HepG2 (cell line): ENCODE data around the gene AKNA. TPM values are rescaled to one million over a fixed set of nuclear protein-coding genes. Genes with fewer than 3 reads are reported as not detected.

ENCODE experiments used
- ATAC-seq: fragments of 200-7000 bp; cut with Tn5 transposase; 3 replicates; pipeline ENCODE4 v1.9.1; 2020; ENCODE audit warnings: mild to moderate bottlenecking, moderate library complexity
- BruUV-seq: library from RNA; stranded (reverse); fragments of 400-500 nt; replicated peaks from 2 replicates; lab custom pipeline; 2021; lab: Mats Ljungman, UMichigan
- CTCF ChIA-PET: fragments of 300-600 bp; formaldehyde crosslinking; extraction: SDS; loops from one replicate; lab custom pipeline; 2021; ENCODE audit warnings: low total read pairs, inconsistent platforms, low intra/inter-chr PET ratio; lab: Yijun Ruan, JAX
- POLR2A ChIA-PET: fragments of 350-600 bp; sonication (Branson Sonifier 250); formaldehyde crosslinking; loops from one replicate; lab custom pipeline; 2020; ENCODE audit warnings: antibody characterized with exemption, inconsistent platforms; lab: Yijun Ruan, JAX
- DNase-seq: peaks from one replicate; pipeline ENCODE4 v3.0.0-alpha.2; 2015; ENCODE audit warnings: low spot score
- FAIRE-seq: peaks from 3 replicates; lab custom pipeline; 2011; peaks lifted over from hg19 to GRCh38; lab: Jason Lieb, UNC
- H2AFZ ChIP-seq: one replicate; pipeline ENCODE4 v1.6.1; 2011; ENCODE audit warnings: low read length, inconsistent platforms
- H3K27ac ChIP-seq: fragments of 300-600 bp; 3 replicates; pipeline ENCODE4 v1.8.0; 2011; ENCODE audit warnings: mixed run types, mild to moderate bottlenecking, mixed read lengths, low read length, inconsistent platforms; ENCODE audit not compliant: insufficient read depth; ENCODE audit errors: extremely low read length
- H3K27me3 ChIP-seq, 2 experiments: fragments of 200-600 bp in 1 of 2; 2 replicates in 1 of 2; 3 replicates in 1 of 2; pipeline versions ENCODE4 v1.6.0 to v1.8.0; 2011; ENCODE audit warnings: low read length in 2 of 2, mild to moderate bottlenecking in 2 of 2, moderate library complexity in 2 of 2, inconsistent platforms in 1 of 2; ENCODE audit not compliant: insufficient read depth in 2 of 2, control insufficient read depth in 1 of 2
- H3K36me3 ChIP-seq, 2 experiments: fragments of 200-600 bp in 1 of 2; replicated peaks in 1 of 2; 2 replicates in 1 of 2; 3 replicates in 1 of 2; pipeline versions ENCODE4 v1.5.1 to v1.8.0; 2011; ENCODE audit warnings: low read length in 2 of 2, inconsistent platforms in 1 of 2; ENCODE audit not compliant: insufficient read depth in 2 of 2, control insufficient read depth in 1 of 2
- H3K4me1 ChIP-seq: 2 replicates; pipeline ENCODE4 v1.5.1; 2012; ENCODE audit warnings: low read length, inconsistent platforms; ENCODE audit not compliant: insufficient read depth
- H3K4me2 ChIP-seq: 2 replicates; pipeline ENCODE4 v1.6.0; 2011; ENCODE audit warnings: low read depth, low read length, inconsistent platforms
- H3K4me3 ChIP-seq, 3 experiments: fragments of 200-600 bp in 1 of 3; sonication (generic), shearing (Covaris generic) in 1 of 3; replicated peaks in 1 of 3; 2 replicates each; pipeline ENCODE4 v1.5.1; 2011 to 2016; ENCODE audit warnings: low read length in 3 of 3, inconsistent platforms in 2 of 3, low read depth in 2 of 3, mild to moderate bottlenecking in 2 of 3, control low read depth in 1 of 3, mixed read lengths in 1 of 3; ENCODE audit not compliant: insufficient read depth in 1 of 3
- H3K79me2 ChIP-seq: one replicate; pipeline ENCODE4 v1.6.1; 2011; ENCODE audit warnings: low read length, inconsistent platforms; ENCODE audit not compliant: insufficient read depth
- H3K9ac ChIP-seq: 2 replicates; pipeline ENCODE4 v1.6.0; 2011; ENCODE audit warnings: mild to moderate bottlenecking, low read depth, low read length, inconsistent platforms; ENCODE audit not compliant: insufficient read depth
- H3K9me3 ChIP-seq: 2 replicates; pipeline ENCODE4 v1.5.1; 2012; ENCODE audit warnings: mild to moderate bottlenecking, low read length
- H4K20me1 ChIP-seq: 2 replicates; pipeline ENCODE4 v1.6.0; 2011; ENCODE audit warnings: inconsistent platforms, mild to moderate bottlenecking, low read length, moderate library complexity; ENCODE audit not compliant: insufficient read depth
- FLYWCH1 ChIP-seq: sonication (generic); formaldehyde crosslinking; IDR thresholded peaks from 2 replicates; pipeline ENCODE4 v1.8.1; 2023; ENCODE audit warnings: mild to moderate bottlenecking, missing genetic modification reagents
- HDAC6 ChIP-seq: fragments of 200-600 bp; sonication (generic); IDR thresholded peaks from 2 replicates; pipeline ENCODE4 v1.7.0; 2017; ENCODE audit warnings: mild to moderate bottlenecking, antibody characterized with exemption, low read length, low read depth
- RAD51 ChIP-seq: fragments of 450-650 bp; IDR thresholded peaks from 2 replicates; pipeline ENCODE4 v1.6.1; 2016; ENCODE audit warnings: borderline replicate concordance
- ZMYM3 ChIP-seq: sonication (generic); formaldehyde crosslinking; IDR thresholded peaks from 2 replicates; pipeline ENCODE4 v1.5.1; 2020; ENCODE audit warnings: mild to moderate bottlenecking, missing genetic modification reagents
- ZNF616 ChIP-seq: sonication (generic); formaldehyde crosslinking; IDR thresholded peaks from 2 replicates; pipeline ENCODE4 v1.5.0; 2020; ENCODE audit warnings: low read depth, mild to moderate bottlenecking, missing genetic modification reagents
- ZSCAN20 ChIP-seq: sonication (generic); formaldehyde crosslinking; IDR thresholded peaks from 2 replicates; pipeline ENCODE4 v1.4.0; 2020; ENCODE audit warnings: missing genetic modification reagents, mild to moderate bottlenecking, borderline replicate concordance
- WGBS: methylation state at CpG from one replicate; pipeline ENCODE4 v1.1.6; 2017; ENCODE audit warnings: low lambda C conversion rate; 5-methylcytosine and 5-hydroxymethylcytosine counted together
- in situ Hi-C: cut with HindIII; loops from 2 replicates; pipeline ENCODE4 v1.10.0; 2017; ENCODE audit warnings: low pct_unique_long_range_greater_than_20kb; ENCODE audit not compliant: extremely low pct_ligation_motif_present
- intact Hi-C: fragments of 100-400 bp; cut with micrococcal nuclease; formaldehyde crosslinking; loops from one replicate; pipeline ENCODE4 v1.10.0; 2022; ENCODE audit not compliant: unreplicated experiment
- polyA plus RNA-seq, 8 experiments: library from polyadenylated mRNA; depleted of rRNA in 3 of 8; stranded (reverse) in 7 of 8; unstranded in 1 of 8; fragments of >200 nt; fragmentation: Illumina TruSeq in 4 of 8; extraction: Trizol in 4 of 8; gene quantifications; 2 replicates each; pipeline versions ENCODE4 v1.2.1 to v1.2.3, GENCODE V29; 2011 to 2016; ENCODE audit warnings: low read depth in 4 of 8, missing spikeins in 1 of 8, mixed read lengths in 1 of 8; ENCODE audit not compliant: insufficient read depth in 1 of 8
- total RNA-seq, 5 experiments: library from RNA; depleted of rRNA; stranded (reverse); fragments of >200 nt; fragmentation: Illumina TruSeq; extraction: Trizol; gene quantifications; 2 replicates each; pipeline ENCODE4 v1.2.3, GENCODE V29; 2016; ENCODE audit warnings: low read depth in 1 of 5
- TF ChIP-seq, protein P1 (sequence below): sonication (generic); formaldehyde crosslinking; IDR thresholded peaks from 2 replicates; pipeline ENCODE4 v1.4.0; 2020; ENCODE audit warnings: missing genetic modification reagents
- TF ChIP-seq, protein P2 (sequence below): sonication (generic); formaldehyde crosslinking; IDR thresholded peaks from 2 replicates; pipeline ENCODE4 v1.4.0; 2020; ENCODE audit warnings: mild to moderate bottlenecking, missing genetic modification reagents

AKNA gene
- total and polyA plus RNA-seq, 2 of the 13 experiments (the other 11 are each of a cell fraction or from before 2014, with no cell fraction given), result 3.0 to 3.1 TPM

DNA sequence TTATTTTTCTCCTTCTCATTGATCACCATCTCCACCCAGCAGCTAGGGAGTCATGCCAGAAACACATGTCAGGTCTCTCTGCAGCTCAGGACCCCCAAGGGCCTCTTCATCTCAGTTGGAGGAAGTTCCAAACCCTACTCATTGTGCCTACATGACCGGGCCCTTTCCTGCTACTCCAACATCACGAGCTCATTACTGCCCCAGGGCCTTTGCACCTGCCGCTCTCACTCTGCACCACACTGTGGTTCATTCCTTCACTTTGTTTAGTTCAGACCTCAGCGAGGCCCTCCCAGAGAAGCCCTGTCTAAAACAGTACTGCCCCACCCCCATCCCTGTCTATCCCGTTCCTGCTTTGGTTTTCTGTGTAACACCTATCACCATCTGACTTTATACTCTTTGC is 22.1 kb upstream of the AKNA start:
- Histone ChIP-seq H3K36me3 (no peaks in the 10 kb centered on the region), H3K27ac (no peak overlapping the region), H3K4me1 (peaks cover 15% of the 10 kb centered on the region), H3K4me3 (no peak overlapping the region), H2AFZ (no peak overlapping the region), H3K79me2 (no peaks in the 10 kb centered on the region), H3K9me3 (no peaks in the 10 kb centered on the region)
- ChIA-PET CTCF (no interaction called here), POLR2A (no interaction called here)
- in situ Hi-C loops (loop anchor here (10.0 to 25.0 kb wide), 3 partner anchors 95 to 502 kb away; partner anchors contain the start of genes TEX53 and WHRN), intact Hi-C loops (loop anchor here (5.0 to 10.0 kb wide), 3 partner anchors 497 to 1825 kb away; no protein-coding TSS in a partner anchor)
- FAIRE-seq, result no peak
- no peak for TF ChIP-seq FLYWCH1
- no peak for TF ChIP-seq ZSCAN20
- TF ChIP-seq ZNF616, result no peak
- TF ChIP-seq, protein P1, sequence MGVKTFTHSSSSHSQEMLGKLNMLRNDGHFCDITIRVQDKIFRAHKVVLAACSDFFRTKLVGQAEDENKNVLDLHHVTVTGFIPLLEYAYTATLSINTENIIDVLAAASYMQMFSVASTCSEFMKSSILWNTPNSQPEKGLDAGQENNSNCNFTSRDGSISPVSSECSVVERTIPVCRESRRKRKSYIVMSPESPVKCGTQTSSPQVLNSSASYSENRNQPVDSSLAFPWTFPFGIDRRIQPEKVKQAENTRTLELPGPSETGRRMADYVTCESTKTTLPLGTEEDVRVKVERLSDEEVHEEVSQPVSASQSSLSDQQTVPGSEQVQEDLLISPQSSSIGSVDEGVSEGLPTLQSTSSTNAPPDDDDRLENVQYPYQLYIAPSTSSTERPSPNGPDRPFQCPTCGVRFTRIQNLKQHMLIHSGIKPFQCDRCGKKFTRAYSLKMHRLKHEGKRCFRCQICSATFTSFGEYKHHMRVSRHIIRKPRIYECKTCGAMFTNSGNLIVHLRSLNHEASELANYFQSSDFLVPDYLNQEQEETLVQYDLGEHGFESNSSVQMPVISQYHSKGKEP (CRISPR knock-in tag), result no peak
- peak; percentile 59; the same call in 1 of the 2 replicates for TF ChIP-seq ZMYM3
- no peak for TF ChIP-seq RAD51
- TF ChIP-seq, protein P2, sequence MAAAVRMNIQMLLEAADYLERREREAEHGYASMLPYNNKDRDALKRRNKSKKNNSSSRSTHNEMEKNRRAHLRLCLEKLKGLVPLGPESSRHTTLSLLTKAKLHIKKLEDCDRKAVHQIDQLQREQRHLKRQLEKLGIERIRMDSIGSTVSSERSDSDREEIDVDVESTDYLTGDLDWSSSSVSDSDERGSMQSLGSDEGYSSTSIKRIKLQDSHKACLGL, result no peak
- TF ChIP-seq HDAC6, result no peak
- TF ChIP-seq, all 625 proteins: peak for 1
- ATAC-seq (no peak), DNase-seq (no peak)
- BruUV-seq, result no TSS peak
- H3K4me2 ChIP-seq, result no peak overlapping the region
- no peaks in the 10 kb centered on the region for H3K27me3 ChIP-seq
- WGBS, result 38% methylated on average over 5 of the region's 5 CpGs
- H4K20me1 ChIP-seq, result no peaks in the 10 kb centered on the region
- no peak overlapping the region for H3K9ac ChIP-seq
